Mucosa of rectum (tissue), 2 donors: ENCODE results near the gene NLRC5.

Source experiments
- H3K27ac ChIP-seq, 2 donors: one replicate each; pipeline ENCODE4 v1.7.0; 2013; ENCODE audit warnings: inconsistent platforms in 2 of 2, low read depth in 2 of 2, low read length in 2 of 2
- H3K27me3 ChIP-seq, 2 donors: one replicate each; pipeline ENCODE4 v1.7.0; 2013; ENCODE audit warnings: low read length in 2 of 2; ENCODE audit not compliant: control insufficient read depth in 2 of 2, insufficient read depth in 2 of 2
- H3K36me3 ChIP-seq, 2 donors: one replicate each; pipeline ENCODE4 v1.7.0; 2013; ENCODE audit warnings: low read length in 2 of 2; ENCODE audit not compliant: control insufficient read depth in 2 of 2, insufficient read depth in 2 of 2
- H3K4me1 ChIP-seq, 2 donors: one replicate each; pipeline ENCODE4 v1.7.0; 2013; ENCODE audit warnings: low read length in 2 of 2, mild to moderate bottlenecking in 1 of 2; ENCODE audit not compliant: control insufficient read depth in 2 of 2, insufficient read depth in 2 of 2
- H3K4me3 ChIP-seq, 2 donors: one replicate each; pipeline ENCODE4 v1.7.0; 2013; ENCODE audit warnings: low read length in 2 of 2
- H3K9ac ChIP-seq, 2 donors: one replicate each; pipeline ENCODE4 v1.7.0; 2013; ENCODE audit warnings: low read length in 2 of 2, low read depth in 1 of 2, mild to moderate bottlenecking in 1 of 2
- H3K9me3 ChIP-seq, 2 donors: one replicate each; pipeline ENCODE4 v1.7.0; 2013; ENCODE audit warnings: low read length in 2 of 2; ENCODE audit not compliant: control insufficient read depth in 2 of 2
- donor health status: healthy.
- donor health status: Normal muscosa, but diverticular disease.

NLRC5 gene

GRCh38 chr16:57009643-57010170, 20.4 kb downstream of the NLRC5 start:
- Histone ChIP-seq H3K9me3 (no peaks in the 10 kb centered on the region), H3K36me3 (peaks cover 0 to 4% of the 10 kb centered on the region in 2 donors), H3K27ac (no peak overlapping the region), H3K4me1 (peaks cover 2% of the 10 kb centered on the region in 2 donors), H3K4me3 (no peak overlapping the region), H3K9ac (no peak overlapping the region), H3K27me3 (no peaks in the 10 kb centered on the region)

- no peak overlapping the region for H3K9ac ChIP-seq
- peaks cover 6 to 7% of the 10 kb centered on the region in 2 donors for H3K36me3 ChIP-seq
- no peak overlapping the region for H3K4me3 ChIP-seq
- no peaks in the 10 kb centered on the region for H3K27me3 ChIP-seq
- H3K4me1 ChIP-seq: peaks cover 0 to 2% of the 10 kb centered on the region in 2 donors
- H3K9me3 ChIP-seq: no peaks in the 10 kb centered on the region
- H3K27ac ChIP-seq: no peak overlapping the region
Observed at GRCh38 chr16:57012353-57012752, 23.0 kb downstream of the NLRC5 start.

GRCh38 chr16:57013229-57013628, 23.9 kb downstream of the NLRC5 start:
- Histone ChIP-seq H3K36me3 (peaks cover 14% of the 10 kb centered on the region in 2 donors), H3K4me3 (no peak overlapping the region), H3K9ac (no peak overlapping the region), H3K9me3 (no peaks in the 10 kb centered on the region), H3K27me3 (no peaks in the 10 kb centered on the region), H3K4me1 (peaks cover 0 to 2% of the 10 kb centered on the region in 2 donors), H3K27ac (no peak overlapping the region)

- Histone ChIP-seq H3K9me3 (no peaks in the 10 kb centered on the region), H3K9ac (no peak overlapping the region), H3K27ac (peak overlapping the region in 1 of 2 donors; percentile 14), H3K27me3 (no peaks in the 10 kb centered on the region), H3K4me3 (no peak overlapping the region), H3K36me3 (peaks cover 18 to 19% of the 10 kb centered on the region in 2 donors), H3K4me1 (peaks cover 0 to 2% of the 10 kb centered on the region in 2 donors)
Observed at GRCh38 chr16:57013902-57014301, 24.5 kb downstream of the NLRC5 start.

GRCh38 chr16:57016301-57016700, 26.9 kb downstream of the NLRC5 start:
- Histone ChIP-seq H3K4me3 (no peak overlapping the region), H3K9me3 (no peaks in the 10 kb centered on the region), H3K36me3 (peaks cover 32 to 36% of the 10 kb centered on the region in 2 donors), H3K27ac (no peak overlapping the region), H3K9ac (no peak overlapping the region), H3K4me1 (peaks cover 0 to 2% of the 10 kb centered on the region in 2 donors), H3K27me3 (no peaks in the 10 kb centered on the region)

- H3K4me3 ChIP-seq: no peak overlapping the region
- H3K4me1 ChIP-seq: peaks cover 0 to 2% of the 10 kb centered on the region in 2 donors
- no peaks in the 10 kb centered on the region for H3K9me3 ChIP-seq
- no peak overlapping the region for H3K9ac ChIP-seq
- H3K27ac ChIP-seq: no peak overlapping the region
- no peaks in the 10 kb centered on the region for H3K27me3 ChIP-seq
- peaks cover 36 to 41% of the 10 kb centered on the region in 2 donors for H3K36me3 ChIP-seq
Observed at GRCh38 chr16:57016831-57017230, 27.5 kb downstream of the NLRC5 start.

GRCh38 chr16:57017251-57017650, 27.9 kb downstream of the NLRC5 start:
- H3K9ac ChIP-seq: no peak overlapping the region
- H3K4me1 ChIP-seq: peaks cover 0 to 2% of the 10 kb centered on the region in 2 donors
- H3K4me3 ChIP-seq: no peak overlapping the region
- H3K9me3 ChIP-seq: no peaks in the 10 kb centered on the region
- peaks cover 40 to 45% of the 10 kb centered on the region in 2 donors for H3K36me3 ChIP-seq
- H3K27me3 ChIP-seq: no peaks in the 10 kb centered on the region
- no peak overlapping the region for H3K27ac ChIP-seq

- H3K4me3 ChIP-seq: no peak overlapping the region
- no peak overlapping the region for H3K27ac ChIP-seq
- H3K27me3 ChIP-seq: no peaks in the 10 kb centered on the region
- no peaks in the 10 kb centered on the region for H3K4me1 ChIP-seq
- H3K36me3 ChIP-seq: peaks cover 47 to 57% of the 10 kb centered on the region in 2 donors
- H3K9me3 ChIP-seq: no peaks in the 10 kb centered on the region
- no peak overlapping the region for H3K9ac ChIP-seq
Observed at GRCh38 chr16:57019746-57020145, 30.4 kb downstream of the NLRC5 start.

GRCh38 chr16:57020651-57021050, 31.3 kb downstream of the NLRC5 start:
- Histone ChIP-seq H3K9me3 (no peaks in the 10 kb centered on the region), H3K27me3 (no peaks in the 10 kb centered on the region), H3K4me1 (no peaks in the 10 kb centered on the region), H3K27ac (no peak overlapping the region), H3K9ac (no peak overlapping the region), H3K4me3 (no peak overlapping the region), H3K36me3 (peaks cover 51 to 57% of the 10 kb centered on the region in 2 donors)

GRCh38 chr16:57021757-57022156, 32.4 kb downstream of the NLRC5 start:
- no peaks in the 10 kb centered on the region for H3K27me3 ChIP-seq
- H3K4me1 ChIP-seq: no peaks in the 10 kb centered on the region
- no peak overlapping the region for H3K4me3 ChIP-seq
- no peak overlapping the region for H3K9ac ChIP-seq
- H3K36me3 ChIP-seq: peaks cover 57 to 60% of the 10 kb centered on the region in 2 donors
- H3K9me3 ChIP-seq: no peaks in the 10 kb centered on the region
- no peak overlapping the region for H3K27ac ChIP-seq
